HG03378 (cell line): ENCODE results near the gene SAMD14.
"Not testable (repeated sequence)": the region's sequence is repeated elsewhere in the genome, so short reads cannot be mapped to it uniquely, and the experiment has no call there.

Experiments used
- ATAC-seq: cut with Tn5 transposase; IDR thresholded peaks from one replicate; pipeline ENCODE4 v1.9.1; 2021; ENCODE audit warnings: mild to moderate bottlenecking, moderate library complexity; ENCODE audit not compliant: unreplicated experiment

Gene SAMD14

GRCh38 chr17:50078430-50078829 is 51.5 kb downstream of the SAMD14 start:
- ATAC-seq = no peak

GRCh38 chr17:50076591-50077235 is 53.2 kb downstream of the SAMD14 start:
- ATAC-seq = no peak

GRCh38 chr17:50076221-50076590 is 53.8 kb downstream of the SAMD14 start:
- no peak for ATAC-seq

GRCh38 chr17:50075446-50076032 is 54.4 kb downstream of the SAMD14 start:
- no peak for ATAC-seq

GRCh38 chr17:50074227-50074626 is 55.7 kb downstream of the SAMD14 start:
- no peak for ATAC-seq

GRCh38 chr17:50072925-50073324 is 57.0 kb downstream of the SAMD14 start:
- ATAC-seq = no peak

GRCh38 chr17:50072130-50072529 is 57.8 kb downstream of the SAMD14 start:
- no peak for ATAC-seq

GRCh38 chr17:50071692-50072091 is 58.3 kb downstream of the SAMD14 start:
- ATAC-seq = no peak

- no peak for ATAC-seq
Measured at GRCh38 chr17:50070908-50071680, 58.9 kb downstream of the SAMD14 start.

GRCh38 chr17:50067996-50068395 is 62.0 kb downstream of the SAMD14 start:
- no peak for ATAC-seq

GRCh38 chr17:50066995-50067394 is 63.0 kb downstream of the SAMD14 start:
- ATAC-seq = no peak

GRCh38 chr17:50065056-50065455 is 64.9 kb downstream of the SAMD14 start:
- ATAC-seq = no peak

- no peak for ATAC-seq
Measured at GRCh38 chr17:50064253-50065001, 65.5 kb downstream of the SAMD14 start.

- no peak for ATAC-seq
Measured at GRCh38 chr17:50063561-50064252, 66.3 kb downstream of the SAMD14 start.

GRCh38 chr17:50062293-50063243 is 67.4 kb downstream of the SAMD14 start:
- ATAC-seq = no peak

GRCh38 chr17:50061713-50062045 is 68.3 kb downstream of the SAMD14 start:
- ATAC-seq = not testable (repeated sequence)

GRCh38 chr17:50060951-50061712 is 68.8 kb downstream of the SAMD14 start:
- ATAC-seq = no peak
